KMS-11 (cell line): ENCODE results near the gene OBSL1.

Experiments used
- H2AFZ ChIP-seq: fragments of 200-600 bp; sonication (generic); 2 replicates; pipeline ENCODE4 v1.6.1; 2016; ENCODE audit warnings: antibody characterized with exemption, mixed run types, low read depth
- H3K27ac ChIP-seq: fragments of 200-600 bp; sonication (generic); 2 replicates; pipeline ENCODE4 v1.6.1; 2016; ENCODE audit warnings: mild to moderate bottlenecking, mixed run types
- H3K27me3 ChIP-seq: fragments of 200-600 bp; sonication (generic); 2 replicates; pipeline ENCODE4 v1.6.1; 2017; ENCODE audit warnings: mild to moderate bottlenecking, low read depth, mixed run types, moderate library complexity; ENCODE audit not compliant: insufficient read depth
- H3K36me3 ChIP-seq: fragments of 200-600 bp; sonication (generic); 2 replicates; pipeline ENCODE4 v1.6.1; 2017; ENCODE audit warnings: mild to moderate bottlenecking, mixed run types; ENCODE audit not compliant: insufficient read depth
- H3K4me1 ChIP-seq: fragments of 200-600 bp; sonication (generic); 2 replicates; pipeline ENCODE4 v1.6.1; 2016; ENCODE audit warnings: mild to moderate bottlenecking, low read depth, mixed run types; ENCODE audit not compliant: poor library complexity, severe bottlenecking
- H3K4me2 ChIP-seq: fragments of 200-600 bp; sonication (generic); 2 replicates; pipeline ENCODE4 v1.7.0; 2016; ENCODE audit warnings: mild to moderate bottlenecking, mixed run types
- H3K4me3 ChIP-seq: fragments of 200-600 bp; sonication (generic); IDR thresholded peaks from 2 replicates; pipeline ENCODE4 v1.6.1; 2017; ENCODE audit warnings: low read depth, low read length, mixed read lengths; ENCODE audit not compliant: insufficient read depth
- H3K79me2 ChIP-seq: fragments of 200-600 bp; sonication (generic); 2 replicates; pipeline ENCODE4 v1.6.1; 2016; ENCODE audit warnings: low read depth, mixed run types; ENCODE audit not compliant: insufficient read depth
- H3K9ac ChIP-seq: fragments of 200-600 bp; sonication (generic); 2 replicates; pipeline ENCODE4 v1.6.1; 2016; ENCODE audit warnings: mild to moderate bottlenecking, mixed run types
- H4K20me1 ChIP-seq: fragments of 200-600 bp; sonication (generic); 2 replicates; pipeline ENCODE4 v1.6.1; 2016; ENCODE audit warnings: mild to moderate bottlenecking, mixed run types; ENCODE audit not compliant: insufficient read depth
- CTCF ChIP-seq: fragments of 200-600 bp; sonication (generic); conservative IDR thresholded peaks from 2 replicates; pipeline ENCODE4 v1.6.1; 2017; ENCODE audit warnings: low read depth, mild to moderate bottlenecking, antibody characterized with exemption, low read length, moderate library complexity, mixed read lengths

OBSL1 gene

GRCh38 chr2:219507581-219508443 lies 63.5 kb downstream of the OBSL1 start:
- Histone ChIP-seq H3K27me3 (peaks cover 30% of the 10 kb centered on the region), H3K27ac (no peak overlapping the region), H2AFZ (no peak overlapping the region), H3K4me1 (peaks cover 5% of the 10 kb centered on the region), H3K4me2 (no peak overlapping the region), H3K4me3 (no peak overlapping the region), H3K79me2 (no peaks in the 10 kb centered on the region), H4K20me1 (no peaks in the 10 kb centered on the region), H3K36me3 (no peaks in the 10 kb centered on the region), H3K9ac (no peak overlapping the region)
- no peak for TF ChIP-seq CTCF

DNA sequence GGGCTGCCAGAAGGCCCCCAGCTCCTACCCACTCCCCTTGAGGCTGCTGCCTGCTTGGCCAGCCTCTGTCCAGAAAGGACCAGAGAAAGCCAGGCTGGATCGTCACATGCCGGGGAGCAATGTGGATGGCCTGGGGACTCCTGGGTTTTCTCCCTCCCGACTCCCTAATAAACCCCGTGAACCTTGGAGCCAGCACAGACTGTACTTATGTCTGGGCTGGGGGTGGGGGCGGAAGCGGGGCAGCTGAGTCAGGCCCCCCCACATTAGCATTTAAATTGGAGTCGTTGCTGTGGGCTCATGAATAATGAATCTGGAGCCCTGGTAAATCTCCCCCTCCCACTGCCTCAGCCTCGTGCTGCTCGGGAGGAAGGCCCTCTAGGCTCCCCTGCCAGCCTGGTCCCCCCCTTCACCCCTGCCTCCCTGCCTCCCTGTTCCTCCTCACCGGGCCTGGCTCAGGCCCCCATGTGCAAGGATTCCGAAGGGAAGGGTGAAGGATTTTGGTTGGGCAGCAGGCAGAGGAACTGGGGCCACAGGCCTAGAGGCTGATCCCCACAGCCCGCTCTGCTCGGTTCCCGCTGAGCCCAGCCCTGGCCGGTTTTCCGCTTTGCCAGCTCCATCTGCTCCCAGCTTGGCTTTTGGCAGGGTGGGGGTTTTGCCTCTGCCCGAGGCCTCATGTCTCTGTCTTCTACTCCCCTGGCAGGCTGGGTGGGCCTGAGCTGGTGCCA lies 64.4 kb downstream of the OBSL1 start:
- TF ChIP-seq CTCF = no peak
- Histone ChIP-seq H4K20me1 (no peaks in the 10 kb centered on the region), H3K9ac (no peak overlapping the region), H2AFZ (no peak overlapping the region), H3K4me2 (no peak overlapping the region), H3K27ac (no peak overlapping the region), H3K4me1 (peaks cover 5% of the 10 kb centered on the region), H3K79me2 (no peaks in the 10 kb centered on the region), H3K4me3 (no peak overlapping the region), H3K27me3 (peaks cover 21% of the 10 kb centered on the region), H3K36me3 (no peaks in the 10 kb centered on the region)

DNA sequence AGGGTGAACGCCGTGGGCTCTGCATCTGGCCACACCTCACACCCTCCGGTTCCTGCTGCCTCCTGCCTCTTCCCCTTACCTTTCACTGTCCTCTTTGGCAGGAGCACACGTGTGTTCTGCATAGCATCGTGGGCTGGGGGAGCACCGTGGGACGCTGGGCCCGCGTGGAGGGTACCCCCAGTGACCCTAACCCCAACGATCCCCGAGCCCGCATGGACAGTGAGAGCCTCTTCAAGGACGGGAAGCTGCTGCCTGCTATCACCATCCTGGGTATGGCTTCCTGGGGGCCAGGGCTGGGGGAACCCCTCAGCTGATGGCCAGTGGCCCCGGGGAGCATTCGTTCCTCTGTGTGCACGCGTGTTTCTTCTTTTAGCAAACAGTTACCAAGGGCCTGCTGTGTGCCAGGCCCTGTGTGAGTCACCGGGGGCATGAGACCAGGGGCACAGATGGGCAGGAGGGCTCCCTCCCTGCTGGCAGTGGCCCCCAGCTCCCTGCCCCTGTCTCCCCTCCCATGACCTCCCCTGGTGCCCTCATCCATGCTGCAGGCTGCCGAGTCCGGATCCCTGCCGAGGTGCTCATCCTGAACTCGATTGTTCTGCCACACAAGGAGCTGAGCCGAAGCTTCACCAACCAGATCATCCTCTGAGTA lies 65.1 kb downstream of the OBSL1 start:
- H3K79me2 ChIP-seq = no peaks in the 10 kb centered on the region
- peaks cover 14% of the 10 kb centered on the region; the same call in 1 of the 2 replicates for H3K27me3 ChIP-seq
- no peaks in the 10 kb centered on the region for H4K20me1 ChIP-seq
- no peak for TF ChIP-seq CTCF
- no peak overlapping the region for H3K27ac ChIP-seq
- no peak overlapping the region for H3K4me3 ChIP-seq
- H2AFZ ChIP-seq = no peak overlapping the region
- no peak overlapping the region for H3K9ac ChIP-seq
- H3K4me2 ChIP-seq = no peak overlapping the region
- peaks cover 5% of the 10 kb centered on the region for H3K4me1 ChIP-seq
- H3K36me3 ChIP-seq = no peaks in the 10 kb centered on the region

DNA sequence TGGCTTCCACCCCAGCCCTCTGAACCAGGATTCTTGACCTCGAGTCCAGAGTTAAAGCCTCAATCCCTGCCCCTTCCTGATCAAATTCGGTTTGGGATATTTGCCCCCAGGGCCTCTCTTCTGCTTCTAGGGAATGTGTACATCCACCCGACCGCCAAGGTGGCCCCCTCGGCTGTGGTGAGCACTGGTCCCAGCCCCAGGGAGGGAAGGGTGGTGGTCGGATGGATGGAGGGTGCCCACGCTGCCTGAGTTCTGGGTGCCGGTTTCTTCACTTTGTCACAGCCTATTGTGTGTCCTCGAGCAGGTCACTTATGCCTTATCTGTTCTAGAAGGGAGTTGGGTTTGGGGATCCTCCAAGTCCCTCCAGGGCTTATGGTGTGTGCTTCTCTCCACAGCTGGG lies 65.8 kb downstream of the OBSL1 start:
- Histone ChIP-seq H3K4me2 (no peak overlapping the region), H3K9ac (no peak overlapping the region), H3K36me3 (no peaks in the 10 kb centered on the region), H2AFZ (no peak overlapping the region), H3K27ac (no peak overlapping the region), H3K79me2 (no peaks in the 10 kb centered on the region), H4K20me1 (no peaks in the 10 kb centered on the region), H3K4me1 (peaks cover 5% of the 10 kb centered on the region), H3K27me3 (peaks cover 10% of the 10 kb centered on the region; the same call in 1 of the 2 replicates), H3K4me3 (no peak overlapping the region)
- TF ChIP-seq CTCF = no peak
